ENCODE measurements around the gene ITIH3.

ITIH3 gene

GRCh38 chr3:52844290-52844975, 49.8 kb downstream of the ITIH3 start:
- DNase-seq (ENCODE audit: low spot score), result no peak

GRCh38 chr3:52845157-52845556, 50.6 kb downstream of the ITIH3 start:
- DNase-seq (ENCODE audit: low spot score), result no peak

GRCh38 chr3:52845691-52846431, 51.3 kb downstream of the ITIH3 start:
- DNase-seq (ENCODE audit: low spot score), result no peak

- peak; percentile 61 for DNase-seq (ENCODE audit: low spot score)
Measured at GRCh38 chr3:52846432-52846965, 51.9 kb downstream of the ITIH3 start.

GRCh38 chr3:52847241-52847640, 52.6 kb downstream of the ITIH3 start:
- no peak for DNase-seq (ENCODE audit: low spot score)

- DNase-seq (ENCODE audit: low spot score), result no peak
Measured at GRCh38 chr3:52847726-52848125, 53.1 kb downstream of the ITIH3 start.

- DNase-seq (ENCODE audit: low spot score), result no peak
Measured at GRCh38 chr3:52848617-52849016, 54.0 kb downstream of the ITIH3 start.

GRCh38 chr3:52849656-52850055, 55.1 kb downstream of the ITIH3 start:
- no peak for DNase-seq (ENCODE audit: low spot score)

- DNase-seq (ENCODE audit: low spot score), result peak; percentile 67
Measured at GRCh38 chr3:52851348-52851747, 56.8 kb downstream of the ITIH3 start.

- no peak for DNase-seq (ENCODE audit: low spot score)
Measured at GRCh38 chr3:52852419-52852818, 57.8 kb downstream of the ITIH3 start.

- DNase-seq (ENCODE audit: low spot score), result no peak
Measured at GRCh38 chr3:52854013-52854412, 59.4 kb downstream of the ITIH3 start.

- no peak for DNase-seq (ENCODE audit: low spot score)
Measured at GRCh38 chr3:52856666-52857065, 62.1 kb downstream of the ITIH3 start.

- DNase-seq (ENCODE audit: low spot score), result no peak
Measured at GRCh38 chr3:52857133-52857532, 62.5 kb downstream of the ITIH3 start.

- DNase-seq (ENCODE audit: low spot score), result no peak
Measured at GRCh38 chr3:52857864-52858263, 63.3 kb downstream of the ITIH3 start.

All from cerebellar cortex (tissue), 1 donor.